Hematopoietic multipotent progenitor cell treated with erythropoietin and hydrocortisone succinate and interleukin-3 and kit ligand, for 15 days (in vitro differentiated cells): ENCODE measurements around the gene MAGEB17.
"Not testable (repeated sequence)": the region's sequence is repeated elsewhere in the genome, so short reads cannot be mapped to it uniquely, and the experiment has no call there.

Source experiments
- DNase-seq: peaks from one replicate; pipeline ENCODE4 v3.0.0-alpha.2; 2015; ENCODE audit warnings: low spot score

The MAGEB17 gene

GRCh38 chrX:16156692-16157331 is 10.5 kb upstream of the MAGEB17 start:
- no peak for DNase-seq

- no peak for DNase-seq
Measured at GRCh38 chrX:16160729-16161128, 6.6 kb upstream of the MAGEB17 start.

- not testable (repeated sequence) for DNase-seq
Measured at GRCh38 chrX:16161173-16161572, 6.1 kb upstream of the MAGEB17 start.

GRCh38 chrX:16162391-16162790 is 4.9 kb upstream of the MAGEB17 start:
- DNase-seq, result no peak

- DNase-seq, result no peak
Measured at GRCh38 chrX:16164748-16165147, 2.5 kb upstream of the MAGEB17 start.

- DNase-seq, result no peak
Measured at GRCh38 chrX:16171039-16171438, 3.8 kb downstream of the MAGEB17 start.

GRCh38 chrX:16171944-16172343 is 4.7 kb downstream of the MAGEB17 start:
- no peak for DNase-seq

- DNase-seq, result no peak
Measured at GRCh38 chrX:16172391-16172790, 5.1 kb downstream of the MAGEB17 start.

GRCh38 chrX:16175329-16176061 is 8.2 kb downstream of the MAGEB17 start:
- no peak for DNase-seq

GRCh38 chrX:16177260-16177659 is 10.0 kb downstream of the MAGEB17 start:
- no peak for DNase-seq

- DNase-seq, result not testable (repeated sequence)
Measured at GRCh38 chrX:16183843-16184242, 16.6 kb downstream of the MAGEB17 start.

- no peak for DNase-seq
Measured at GRCh38 chrX:16185725-16186136, 18.4 kb downstream of the MAGEB17 start.

- DNase-seq, result no peak
Measured at GRCh38 chrX:16186380-16187007, 19.2 kb downstream of the MAGEB17 start.

GRCh38 chrX:16187024-16187760 is 19.9 kb downstream of the MAGEB17 start:
- no peak for DNase-seq

GRCh38 chrX:16188687-16189086 is 21.4 kb downstream of the MAGEB17 start:
- DNase-seq, result no peak

- no peak for DNase-seq
Measured at GRCh38 chrX:16191605-16192004, 24.3 kb downstream of the MAGEB17 start.

GRCh38 chrX:16196829-16197228 is 29.5 kb downstream of the MAGEB17 start:
- no peak for DNase-seq

- no peak for DNase-seq
Measured at GRCh38 chrX:16199343-16199742, 32.1 kb downstream of the MAGEB17 start.

- DNase-seq, result no peak
Measured at GRCh38 chrX:16202943-16203342, 35.7 kb downstream of the MAGEB17 start.

- no peak for DNase-seq
Measured at GRCh38 chrX:16204538-16204937, 37.3 kb downstream of the MAGEB17 start.

GRCh38 chrX:16205840-16206239 is 38.6 kb downstream of the MAGEB17 start:
- DNase-seq, result no peak

- DNase-seq, result no peak
Measured at GRCh38 chrX:16207634-16208033, 40.4 kb downstream of the MAGEB17 start.

- no peak for DNase-seq
Measured at GRCh38 chrX:16208601-16209000, 41.3 kb downstream of the MAGEB17 start.
